HG03442 (cell line): ENCODE data around the gene C10orf53.

Experiments
- ATAC-seq: cut with Tn5 transposase; IDR thresholded peaks from one replicate; pipeline ENCODE4 v1.9.1; 2021; ENCODE audit warnings: mild to moderate bottlenecking, moderate library complexity; ENCODE audit not compliant: unreplicated experiment

The C10orf53 gene

GRCh38 chr10:49736564-49737113 is 57.2 kb downstream of the C10orf53 start:
- no peak for ATAC-seq

DNA sequence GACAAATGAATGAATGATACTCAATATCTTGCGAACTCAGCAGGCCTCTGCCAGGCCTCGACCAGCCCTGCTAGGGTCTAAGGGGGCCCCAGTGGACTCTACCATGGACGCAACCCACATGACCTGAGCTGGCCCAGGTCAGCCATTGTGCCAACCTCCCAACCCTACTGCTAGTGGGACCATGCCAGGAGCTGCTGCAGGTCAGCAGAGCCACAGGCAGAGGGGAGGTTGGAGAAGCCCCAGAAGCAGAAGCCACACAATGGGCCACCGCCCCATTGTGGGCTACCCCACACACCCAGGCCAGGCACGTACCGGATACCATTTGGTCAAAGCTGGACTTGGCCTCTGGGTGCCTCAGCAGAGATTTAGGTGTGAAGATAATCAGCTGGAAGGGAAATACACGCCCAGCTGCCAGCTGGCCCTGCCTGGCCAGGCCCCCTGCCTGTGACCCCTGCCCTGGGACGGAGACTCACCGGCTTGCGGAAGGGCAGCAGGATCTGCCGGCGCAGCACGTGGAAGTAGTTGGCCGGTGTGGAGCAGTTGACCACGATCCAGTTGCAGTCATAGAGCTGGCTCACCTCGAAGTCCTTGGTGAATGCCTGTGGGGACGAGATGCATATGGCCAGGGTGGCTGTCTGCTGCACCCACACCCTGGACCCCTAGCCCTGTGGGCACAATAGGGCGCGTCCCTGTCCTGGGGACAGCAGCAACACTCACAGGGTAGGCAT is 58.2 kb downstream of the C10orf53 start:
- ATAC-seq, result no peak

DNA sequence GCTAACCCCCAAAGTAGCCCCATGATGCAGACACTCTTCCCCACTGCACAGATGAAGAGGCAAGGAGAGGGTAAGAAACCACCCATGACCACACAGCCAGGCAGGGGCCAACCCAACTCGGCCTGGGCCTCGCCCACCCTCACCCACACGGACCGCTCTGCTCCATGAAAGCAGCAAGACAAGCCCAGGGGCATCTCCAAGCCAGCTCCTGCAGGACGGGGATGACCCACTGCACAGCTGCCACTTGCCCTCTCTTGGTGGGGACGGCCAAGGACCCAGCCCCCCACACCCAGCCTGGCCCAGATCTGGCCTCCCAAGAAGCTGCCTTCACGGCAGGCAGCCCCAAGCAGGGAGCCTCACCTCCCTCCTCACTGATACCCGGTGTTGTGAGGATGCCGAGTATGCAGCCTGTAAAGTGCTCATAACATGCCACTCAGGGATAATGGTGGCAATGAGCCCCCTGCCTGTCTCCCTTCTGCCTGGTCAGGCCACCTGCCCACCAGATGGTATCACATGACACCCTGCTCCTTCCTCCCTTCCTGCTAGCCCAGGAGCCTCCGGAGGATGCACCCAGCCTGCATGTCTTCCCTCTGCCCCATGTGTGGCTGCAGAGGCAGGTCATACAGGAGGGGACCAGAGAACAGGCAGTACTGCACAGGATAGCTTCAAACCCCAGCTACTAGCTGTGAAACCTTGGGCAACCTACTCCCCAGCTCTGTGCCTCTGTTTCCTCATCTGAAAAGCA is 59.3 kb downstream of the C10orf53 start:
- ATAC-seq, result no peak

- ATAC-seq, result no peak
These were observed 60.0 kb downstream of the C10orf53 start for GRCh38 chr10:49739426-49739825.

DNA sequence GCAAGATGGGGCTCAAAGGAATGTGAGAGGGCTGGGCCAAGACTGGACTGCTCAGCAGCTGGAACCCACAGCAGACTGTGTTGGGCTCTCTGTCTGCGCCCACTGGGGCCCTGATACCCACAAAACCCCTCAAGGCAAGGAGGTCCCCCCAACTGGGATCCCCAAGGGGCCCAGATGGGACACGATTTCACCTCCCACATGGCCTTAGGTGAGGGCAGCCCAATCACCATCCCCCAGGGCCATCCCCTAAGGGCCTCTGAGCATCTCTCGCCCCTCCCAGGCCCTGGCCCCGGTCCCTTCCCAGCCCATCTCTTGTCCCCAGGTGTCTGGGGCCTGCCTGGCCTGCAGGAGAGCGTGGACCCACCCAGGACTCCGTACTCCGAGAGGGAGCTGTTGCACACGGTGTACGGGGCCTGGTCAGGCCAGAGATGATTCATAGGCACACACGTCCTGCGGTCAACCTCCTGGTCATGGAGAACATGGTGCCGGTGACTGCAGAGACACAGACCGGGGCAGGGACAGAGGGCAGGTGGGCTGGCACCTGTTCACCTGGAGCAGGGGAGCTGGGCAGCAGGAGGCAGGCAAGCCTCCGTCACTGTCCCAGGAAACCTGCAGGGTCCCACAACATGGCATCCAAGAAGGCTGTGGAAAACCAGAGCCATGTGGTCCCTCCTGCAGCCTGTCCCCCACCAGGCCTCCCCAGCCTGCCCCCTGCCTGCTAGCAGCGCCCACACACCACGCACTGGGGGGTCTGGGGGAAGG is 61.1 kb downstream of the C10orf53 start:
- no peak for ATAC-seq

DNA sequence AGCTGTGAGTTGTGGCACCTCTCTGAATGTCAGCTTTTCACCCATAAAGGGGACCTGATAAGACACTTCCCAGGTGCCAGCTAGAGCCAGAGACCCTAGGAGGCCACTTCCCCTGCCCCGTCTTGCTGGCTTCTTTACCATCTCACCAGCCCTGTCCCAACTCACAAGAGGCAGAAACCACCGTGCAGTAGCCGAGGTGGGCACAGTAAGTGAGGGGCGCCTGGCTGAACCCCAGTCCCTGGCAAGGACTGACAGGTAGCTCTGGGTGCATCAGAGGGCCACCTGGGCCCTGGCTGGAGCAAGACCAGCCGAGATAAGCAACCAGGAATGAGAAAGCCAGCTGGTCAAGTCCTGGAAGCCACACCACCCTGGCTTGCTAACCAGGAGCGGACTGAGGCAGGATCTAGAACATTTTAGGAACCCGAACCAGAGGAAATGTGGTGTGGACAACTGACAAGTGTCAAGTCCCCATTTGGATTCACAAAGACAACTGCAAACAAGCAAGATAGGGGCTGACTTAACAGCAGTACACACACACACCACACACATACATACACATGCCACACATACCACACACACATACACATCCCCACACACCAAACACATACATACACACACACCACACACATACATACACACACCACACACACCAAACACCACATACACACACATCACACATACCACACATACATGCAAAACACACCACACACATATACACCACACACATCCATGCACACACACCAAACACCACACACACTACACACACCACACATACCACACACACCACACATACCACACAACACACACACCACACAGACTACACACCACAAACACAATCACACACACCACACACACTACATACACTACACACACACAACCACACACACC is 61.9 kb downstream of the C10orf53 start:
- ATAC-seq, result no peak

DNA sequence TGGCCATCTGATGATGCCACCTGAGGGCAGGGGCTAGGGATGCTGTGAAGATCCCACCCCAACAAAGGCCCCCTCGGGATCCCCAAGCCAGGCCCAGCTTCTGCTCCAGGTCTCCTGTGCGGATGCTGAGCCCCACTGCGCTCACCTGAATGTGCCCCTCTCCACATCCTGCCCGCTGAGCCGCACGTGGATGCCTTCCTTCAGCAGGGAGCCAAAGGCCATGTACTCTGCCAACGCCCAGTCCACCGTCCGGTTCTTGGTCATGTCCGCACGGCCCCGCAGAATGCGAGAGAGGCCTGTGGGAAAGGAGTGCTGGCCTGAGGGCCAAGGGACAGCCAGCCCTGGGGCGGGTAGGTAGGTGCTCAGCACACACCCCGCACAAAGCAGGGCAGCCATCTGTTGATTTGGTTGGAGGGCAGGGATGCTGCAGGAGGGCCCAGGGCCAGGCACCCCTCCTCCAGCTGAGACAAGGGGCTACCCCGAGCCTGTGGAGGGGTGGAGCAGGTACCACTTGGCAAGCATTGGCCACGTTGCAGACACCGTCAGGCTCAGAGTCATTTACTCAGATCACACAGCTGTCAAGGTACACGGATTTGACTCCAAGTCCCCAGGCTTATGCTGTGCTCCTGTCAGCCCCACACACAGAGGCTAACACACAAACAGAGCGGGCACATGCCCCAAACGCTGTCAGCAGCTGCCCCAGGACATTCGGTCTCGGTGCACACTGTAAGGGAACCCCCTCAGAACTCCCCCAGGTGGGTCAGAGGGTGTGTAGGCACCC is 63.4 kb downstream of the C10orf53 start:
- no peak for ATAC-seq

DNA sequence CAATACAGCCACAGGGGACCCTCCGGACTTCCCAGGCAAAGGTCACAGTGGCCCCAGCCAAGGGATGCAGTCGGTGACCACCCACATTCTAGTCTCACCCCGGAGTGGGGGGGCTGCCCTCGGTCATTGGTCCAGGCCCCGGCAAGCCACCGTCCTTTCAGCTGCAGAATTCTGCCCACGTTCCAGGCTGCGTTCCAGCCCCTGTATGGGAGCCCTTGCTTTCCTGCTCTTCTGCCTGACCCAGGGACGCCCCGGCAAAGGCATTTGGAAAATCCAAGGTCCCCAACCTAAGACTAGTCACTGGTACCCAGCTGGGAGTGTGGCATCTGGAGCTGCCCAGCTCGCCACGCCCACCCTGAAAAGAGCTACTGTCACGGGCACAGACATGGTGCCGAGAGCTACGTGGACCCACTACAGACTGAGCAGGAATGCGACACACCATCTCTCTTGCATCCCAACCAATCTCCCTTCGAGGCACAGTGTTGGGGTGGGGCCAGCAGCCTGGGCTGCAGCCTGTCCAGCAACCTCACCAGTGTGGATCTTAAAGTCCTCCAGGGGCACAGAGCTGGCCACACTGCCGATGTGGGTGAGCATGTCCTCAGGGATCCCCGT is 64.1 kb downstream of the C10orf53 start:
- no peak for ATAC-seq

GRCh38 chr10:49744091-49744685 is 64.7 kb downstream of the C10orf53 start:
- ATAC-seq, result no peak

DNA sequence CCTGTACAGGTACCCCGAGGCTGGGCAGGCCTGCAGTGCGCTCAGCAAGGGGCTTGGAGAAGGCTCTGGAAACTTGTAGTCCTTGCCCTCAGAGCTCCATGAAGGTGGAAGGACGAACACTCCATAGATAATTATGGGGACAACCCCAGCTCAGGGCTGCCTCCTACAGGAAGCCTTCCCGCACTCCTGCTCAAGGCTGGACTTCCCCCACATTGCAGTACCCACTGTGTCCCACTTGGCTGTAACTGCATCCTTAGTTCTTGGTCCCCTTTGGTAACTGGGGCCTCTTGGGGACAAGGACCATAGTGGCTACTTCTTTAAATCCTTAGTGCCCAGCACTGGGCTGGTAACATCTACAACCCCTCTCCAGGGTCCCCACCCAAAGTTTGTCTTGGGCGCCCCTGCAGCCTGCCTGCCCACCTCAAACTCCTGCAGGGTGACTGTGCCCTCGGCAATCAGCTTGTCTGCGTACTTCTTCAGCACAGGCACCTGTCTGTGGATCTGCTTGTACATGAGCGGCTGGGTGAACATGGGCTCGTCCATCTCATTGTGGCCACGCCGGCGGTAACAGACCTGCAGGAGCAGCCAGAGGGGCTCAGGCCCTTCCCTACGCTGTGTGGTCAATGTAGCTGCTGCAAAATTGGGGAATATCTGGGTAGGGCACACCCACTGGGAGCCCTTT is 65.6 kb downstream of the C10orf53 start:
- no peak for ATAC-seq

GRCh38 chr10:49745756-49746155 is 66.3 kb downstream of the C10orf53 start:
- no peak for ATAC-seq

- no peak for ATAC-seq
These were observed 67.3 kb downstream of the C10orf53 start for GRCh38 chr10:49746626-49747302.
